Thymus (tissue), 11 donors: Measurements from ENCODE around the gene CALN1. TPM values are rescaled to one million over a fixed set of nuclear protein-coding genes. Genes with fewer than 3 reads are reported as not detected.

Source experiments
- DNase-seq, 9 donors: peaks; one replicate each; pipeline ENCODE4 v3.0.0-alpha.2; 2013; ENCODE audit warnings: low spot score in 9 of 9, low read depth in 6 of 9, missing footprints in 1 of 9
- H3K27ac ChIP-seq, 2 donors: one replicate each; pipeline ENCODE4 v1.5.1; 2013; ENCODE audit warnings: control low read depth in 1 of 2, low read depth in 1 of 2, low read length in 1 of 2, mild to moderate bottlenecking in 1 of 2, moderate library complexity in 1 of 2
- H3K27me3 ChIP-seq, 2 donors: one replicate each; pipeline ENCODE4 v1.5.1; 2013; ENCODE audit warnings: low read length in 1 of 2; ENCODE audit not compliant: control insufficient read depth in 2 of 2, insufficient read depth in 1 of 2
- H3K36me3 ChIP-seq, 2 donors: one replicate each; pipeline ENCODE4 v1.5.1; 2013; ENCODE audit warnings: low read length in 1 of 2, mild to moderate bottlenecking in 1 of 2, moderate library complexity in 1 of 2; ENCODE audit not compliant: control insufficient read depth in 2 of 2, insufficient read depth in 2 of 2
- H3K4me1 ChIP-seq, 2 donors: one replicate each; pipeline ENCODE4 v1.5.1; 2013; ENCODE audit warnings: low read length in 2 of 2; ENCODE audit not compliant: control insufficient read depth in 2 of 2, insufficient read depth in 2 of 2
- H3K4me3 ChIP-seq, 2 donors: one replicate each; pipeline ENCODE4 v1.5.1; 2013; ENCODE audit warnings: low read length in 2 of 2, control low read depth in 1 of 2, mild to moderate bottlenecking in 1 of 2
- H3K9me3 ChIP-seq, 2 donors: one replicate each; pipeline ENCODE4 v1.5.1; 2013; ENCODE audit warnings: low read length in 1 of 2, mild to moderate bottlenecking in 1 of 2; ENCODE audit not compliant: control insufficient read depth in 2 of 2, insufficient read depth in 1 of 2
- WGBS: extraction: QIAGEN DNeasy Blood & Tissue Kit; methylation state at CpG from one replicate; pipeline ENCODE4 v1.1.7; 2013; 5-methylcytosine and 5-hydroxymethylcytosine counted together
- polyA plus RNA-seq: library from polyadenylated mRNA; stranded (reverse); fragments of 200-250 nt; gene quantifications from one replicate; pipeline ENCODE4 v1.2.3, GENCODE V29; 2013
- total RNA-seq: library from RNA; stranded (reverse); fragments of 120-200 nt; gene quantifications from one replicate; pipeline ENCODE4 v1.2.4, GENCODE V29; 2013
- donor health status: healthy.

Gene CALN1
- total and polyA plus RNA-seq, 2 donors, result 9.0 to 36.8 TPM

DNA sequence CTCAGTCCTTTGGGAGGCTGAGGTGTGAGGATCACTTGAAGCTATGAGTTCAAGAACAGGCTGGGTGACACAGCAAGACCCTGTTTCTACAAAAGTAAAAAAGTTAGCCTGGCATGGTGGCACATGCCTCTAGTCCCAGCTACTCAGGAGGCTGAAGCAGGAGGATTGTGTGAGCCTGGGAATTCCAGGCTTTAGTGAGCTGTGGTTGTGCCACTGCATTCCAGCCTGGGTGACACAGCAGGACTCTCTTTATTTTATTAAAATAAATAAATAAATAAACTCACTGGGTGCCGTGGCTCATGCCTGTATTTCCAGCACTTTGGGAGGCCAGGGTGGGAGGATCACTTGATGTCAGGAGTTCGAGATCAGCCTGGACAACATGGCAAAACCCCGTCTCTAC lies 607.9 kb downstream of the CALN1 start:
- WGBS, result 99% methylated on average over 3 of the region's 3 CpGs
- Histone ChIP-seq H3K27ac (no peak overlapping the region), H3K4me3 (no peak overlapping the region), H3K4me1 (no peaks in the 10 kb centered on the region), H3K36me3 (peaks cover 22 to 33% of the 10 kb centered on the region in 2 donors), H3K9me3 (peaks cover 2 to 8% of the 10 kb centered on the region in 2 donors), H3K27me3 (no peaks in the 10 kb centered on the region)
- no peak for DNase-seq

DNA sequence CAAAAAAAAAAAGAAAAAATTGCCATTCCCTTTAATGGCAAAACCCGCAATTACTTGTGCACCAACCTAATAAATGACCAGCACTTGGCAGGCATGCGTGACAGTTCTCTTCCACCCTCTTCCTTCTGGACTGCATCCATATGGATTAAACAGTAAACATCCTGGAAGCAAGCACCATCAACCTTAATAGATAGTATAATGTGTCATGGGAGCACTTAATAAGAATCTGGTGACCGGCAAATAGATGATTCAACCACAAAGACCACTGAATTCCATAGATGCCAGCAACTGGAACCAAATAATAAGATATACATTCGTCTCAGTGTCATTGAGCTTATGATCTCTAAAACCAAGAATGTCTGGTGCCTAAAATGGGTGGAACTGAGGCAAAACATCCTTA lies 610.2 kb downstream of the CALN1 start:
- Histone ChIP-seq H3K27me3 (no peaks in the 10 kb centered on the region), H3K36me3 (peaks cover 10 to 28% of the 10 kb centered on the region in 2 donors), H3K27ac (no peak overlapping the region), H3K4me1 (no peaks in the 10 kb centered on the region), H3K9me3 (peaks cover 2 to 5% of the 10 kb centered on the region in 2 donors), H3K4me3 (no peak overlapping the region)
- DNase-seq, result no peak
- 95% methylated on average over 4 of the region's 4 CpGs for WGBS

DNA sequence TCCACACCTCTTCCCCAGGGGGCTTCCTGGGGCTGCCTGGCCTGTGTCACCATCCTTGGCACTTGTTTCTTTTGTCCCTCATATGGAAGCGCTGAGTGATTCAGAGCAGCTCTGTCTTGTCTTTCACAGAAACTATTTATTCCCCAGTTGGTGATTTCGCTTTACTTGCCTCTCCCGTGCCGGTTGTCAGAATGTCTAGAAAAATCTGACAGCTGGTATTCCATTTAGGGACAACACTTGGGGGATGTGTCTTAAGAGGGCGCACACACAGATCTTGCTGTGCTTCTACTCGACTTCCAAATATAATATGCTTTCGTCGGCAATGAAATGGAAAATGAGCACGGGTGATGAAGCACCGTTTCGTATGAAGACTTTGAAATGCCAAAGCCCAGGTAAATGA lies 611.8 kb downstream of the CALN1 start:
- DNase-seq, result no peak
- Histone ChIP-seq H3K27me3 (no peaks in the 10 kb centered on the region), H3K4me1 (no peaks in the 10 kb centered on the region), H3K4me3 (no peak overlapping the region), H3K27ac (no peak overlapping the region), H3K36me3 (peaks cover 4 to 21% of the 10 kb centered on the region in 2 donors), H3K9me3 (no peaks in the 10 kb centered on the region)
- WGBS, result 96% methylated on average over 11 of the region's 11 CpGs

DNA sequence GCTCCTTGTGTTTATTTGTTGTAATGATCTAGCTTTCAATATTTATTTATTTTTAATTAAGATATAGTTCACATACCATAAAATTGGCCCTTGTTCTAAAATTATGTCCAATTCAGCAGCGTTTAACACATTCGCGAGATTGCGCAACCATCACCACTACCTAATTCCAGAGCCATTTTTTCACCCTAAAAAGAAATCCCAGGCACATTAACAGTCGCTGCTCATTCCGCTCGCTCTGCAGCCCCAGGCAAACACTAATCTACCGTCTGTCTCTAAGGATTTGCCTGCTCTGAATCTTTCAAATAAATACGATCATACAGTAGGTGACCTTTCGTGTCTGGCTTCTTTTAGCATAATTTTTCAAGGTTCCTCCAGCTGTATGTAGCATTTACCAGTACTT lies 616.7 kb downstream of the CALN1 start:
- Histone ChIP-seq H3K9me3 (no peaks in the 10 kb centered on the region), H3K27ac (no peak overlapping the region), H3K4me3 (no peak overlapping the region), H3K36me3 (peaks cover 3 to 14% of the 10 kb centered on the region in 2 donors), H3K27me3 (no peaks in the 10 kb centered on the region), H3K4me1 (no peaks in the 10 kb centered on the region)
- DNase-seq, result no peak
- WGBS, result 98% methylated on average over 10 of the region's 10 CpGs

DNA sequence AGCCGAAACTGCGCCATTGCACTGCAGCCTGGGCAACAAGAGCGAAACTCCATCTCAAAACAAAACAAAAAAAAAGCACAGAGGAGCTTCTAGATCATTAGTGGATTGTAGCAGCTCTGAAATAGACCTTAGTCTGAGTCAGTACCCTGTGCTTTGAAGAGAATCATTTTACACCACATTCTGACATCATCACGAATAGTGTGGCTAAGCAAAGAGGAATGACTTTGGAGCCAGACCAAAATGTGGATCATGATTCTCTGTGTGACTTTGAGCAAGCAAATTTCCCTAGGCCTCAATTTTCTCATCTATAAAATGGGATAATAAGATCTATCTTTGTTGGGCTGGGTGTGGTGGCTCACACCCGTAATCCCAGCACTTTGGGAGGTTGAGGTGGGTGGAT lies 618.9 kb downstream of the CALN1 start:
- Histone ChIP-seq H3K4me3 (no peak overlapping the region), H3K4me1 (no peaks in the 10 kb centered on the region), H3K9me3 (peaks cover under 1 to 13% of the 10 kb centered on the region in 2 donors), H3K36me3 (peaks cover under 1 to 19% of the 10 kb centered on the region in 2 donors), H3K27me3 (no peaks in the 10 kb centered on the region), H3K27ac (no peak overlapping the region)
- WGBS, result 98% methylated on average over 5 of the region's 5 CpGs
- DNase-seq, result no peak

DNA sequence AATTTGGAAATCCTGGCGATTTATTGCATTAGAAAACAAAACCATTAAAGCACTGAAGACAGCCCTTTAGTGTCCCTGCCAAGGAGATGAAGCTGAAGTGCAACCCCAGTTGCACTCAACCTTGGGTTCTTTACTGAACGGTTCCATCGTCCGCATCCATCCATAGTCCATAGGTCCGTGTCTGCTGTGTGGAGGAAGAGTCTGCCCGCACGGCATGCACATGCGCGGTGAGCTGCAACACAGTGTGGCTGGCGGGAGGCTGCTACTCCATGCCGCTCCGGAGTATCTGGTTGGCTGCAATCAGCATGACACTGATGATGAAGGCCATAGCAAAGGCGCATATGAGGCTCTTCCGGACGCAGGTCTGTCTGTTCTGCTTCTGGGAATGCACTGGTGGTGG lies 624.6 kb downstream of the CALN1 start:
- Histone ChIP-seq H3K27ac (no peak overlapping the region), H3K27me3 (no peaks in the 10 kb centered on the region), H3K9me3 (peaks cover 10 to 24% of the 10 kb centered on the region in 2 donors), H3K4me3 (no peak overlapping the region), H3K4me1 (no peaks in the 10 kb centered on the region), H3K36me3 (peaks cover 32 to 40% of the 10 kb centered on the region in 2 donors)
- WGBS, result 98% methylated on average over 15 of the region's 15 CpGs
- DNase-seq, result no peak

DNA sequence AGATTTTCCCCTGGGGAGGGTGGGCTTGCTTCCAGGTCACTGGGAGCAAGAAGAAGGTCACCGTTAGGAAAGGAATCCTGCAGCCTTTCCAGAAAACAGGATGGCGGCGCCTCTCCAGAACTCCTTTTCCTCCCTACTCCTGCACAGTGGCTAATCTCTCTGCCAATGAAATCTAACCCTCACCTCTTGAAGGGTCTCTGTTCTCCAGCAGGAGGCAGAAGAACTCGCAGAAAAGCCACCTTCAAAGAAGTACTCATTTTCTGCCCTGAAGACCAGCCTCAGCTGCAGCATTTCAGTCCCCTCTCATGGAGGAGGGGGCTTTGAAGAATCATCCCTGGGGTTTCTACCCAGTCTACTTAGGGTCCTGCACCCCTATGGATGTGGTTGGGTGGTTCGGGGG lies 626.9 kb downstream of the CALN1 start:
- Histone ChIP-seq H3K9me3 (peaks cover 10 to 27% of the 10 kb centered on the region in 2 donors), H3K27ac (no peak overlapping the region), H3K36me3 (peaks cover 29 to 32% of the 10 kb centered on the region in 2 donors), H3K27me3 (no peaks in the 10 kb centered on the region), H3K4me3 (no peak overlapping the region), H3K4me1 (no peaks in the 10 kb centered on the region)
- WGBS, result 96% methylated on average over 5 of the region's 5 CpGs
- no peak for DNase-seq

DNA sequence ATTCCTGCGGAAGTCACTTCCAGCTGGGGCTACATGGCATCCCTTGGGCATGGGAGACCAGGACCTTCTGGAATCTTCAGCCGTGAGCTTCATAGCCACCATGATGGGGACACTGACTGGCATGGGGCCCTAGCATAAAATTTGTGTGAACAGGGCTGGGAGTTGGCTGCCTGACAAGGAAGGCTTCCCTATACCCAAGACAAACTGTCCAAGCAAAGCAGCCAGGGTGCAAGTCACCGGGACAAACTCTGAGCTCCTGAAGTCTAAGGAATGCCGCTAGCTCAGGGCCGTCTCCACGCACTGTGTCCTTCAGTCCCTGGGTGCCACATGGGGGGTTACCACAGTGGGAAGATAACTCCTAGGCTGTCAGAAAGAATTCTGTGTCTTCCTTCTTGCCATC lies 627.4 kb downstream of the CALN1 start:
- Histone ChIP-seq H3K36me3 (peaks cover 29 to 32% of the 10 kb centered on the region in 2 donors), H3K9me3 (peaks cover 10 to 26% of the 10 kb centered on the region in 2 donors), H3K27me3 (no peaks in the 10 kb centered on the region), H3K4me1 (no peaks in the 10 kb centered on the region), H3K27ac (no peak overlapping the region), H3K4me3 (no peak overlapping the region)
- 96% methylated on average over 6 of the region's 6 CpGs for WGBS
- DNase-seq, result no peak

DNA sequence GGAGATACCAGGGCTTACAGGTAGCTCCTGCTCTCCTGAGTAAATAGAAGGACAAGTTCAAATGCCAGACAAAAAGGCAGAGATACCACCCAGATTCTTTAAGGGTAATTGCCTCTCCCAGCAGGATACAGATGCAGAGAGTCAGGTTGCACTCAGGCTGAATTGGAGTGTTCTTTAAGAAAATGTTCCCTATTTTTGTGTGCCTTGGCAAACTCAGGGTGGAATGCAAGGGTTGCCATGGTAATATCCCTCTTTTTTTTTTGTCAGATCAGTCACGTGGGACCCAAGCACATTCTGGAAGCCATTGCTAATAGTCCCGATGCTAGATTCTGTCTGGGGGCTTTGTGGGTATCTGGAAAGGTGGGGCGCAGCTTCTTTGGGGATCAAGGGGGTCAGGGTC lies 628.0 kb downstream of the CALN1 start:
- H3K4me1 ChIP-seq, result no peaks in the 10 kb centered on the region
- peaks cover 10 to 20% of the 10 kb centered on the region in 2 donors for H3K9me3 ChIP-seq
- WGBS, result 94% methylated on average over 3 of the region's 3 CpGs
- peaks cover 25 to 32% of the 10 kb centered on the region in 2 donors for H3K36me3 ChIP-seq
- peak overlapping the region in 1 of 2 donors; percentile 13 for H3K27ac ChIP-seq
- DNase-seq, result no peak
- no peaks in the 10 kb centered on the region for H3K27me3 ChIP-seq
- no peak overlapping the region for H3K4me3 ChIP-seq

DNA sequence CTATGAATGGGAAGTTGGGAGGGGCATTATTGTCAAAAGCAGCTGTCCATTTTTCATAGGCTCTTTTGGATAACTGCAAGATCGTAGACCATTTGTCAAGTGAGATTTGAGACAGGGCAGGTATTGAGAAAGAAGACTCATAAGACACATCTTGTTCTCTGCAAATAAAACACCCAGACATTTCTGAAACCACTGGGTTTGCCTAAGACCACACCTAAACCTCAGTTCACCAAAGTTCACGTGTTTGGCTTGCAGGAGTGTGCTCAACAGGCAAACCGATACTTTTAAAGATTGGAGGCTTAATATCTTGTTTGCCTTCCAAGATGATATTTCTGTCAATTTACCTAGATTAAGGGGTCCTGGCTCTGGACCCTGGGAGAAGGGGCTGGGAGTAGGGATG lies 628.4 kb downstream of the CALN1 start:
- Histone ChIP-seq H3K4me1 (no peaks in the 10 kb centered on the region), H3K4me3 (no peak overlapping the region), H3K36me3 (peaks cover 25 to 32% of the 10 kb centered on the region in 2 donors), H3K27me3 (no peaks in the 10 kb centered on the region), H3K9me3 (peaks cover 10 to 16% of the 10 kb centered on the region in 2 donors), H3K27ac (no peak overlapping the region)
- DNase-seq, result no peak
- 91% methylated on average over 3 of the region's 3 CpGs for WGBS
